GM21390 (cell line): ENCODE data around the gene PACRG.

Source experiments
- ATAC-seq: cut with Tn5 transposase; IDR thresholded peaks from one replicate; pipeline ENCODE4 v1.9.1; 2021; ENCODE audit not compliant: unreplicated experiment

The PACRG gene

DNA sequence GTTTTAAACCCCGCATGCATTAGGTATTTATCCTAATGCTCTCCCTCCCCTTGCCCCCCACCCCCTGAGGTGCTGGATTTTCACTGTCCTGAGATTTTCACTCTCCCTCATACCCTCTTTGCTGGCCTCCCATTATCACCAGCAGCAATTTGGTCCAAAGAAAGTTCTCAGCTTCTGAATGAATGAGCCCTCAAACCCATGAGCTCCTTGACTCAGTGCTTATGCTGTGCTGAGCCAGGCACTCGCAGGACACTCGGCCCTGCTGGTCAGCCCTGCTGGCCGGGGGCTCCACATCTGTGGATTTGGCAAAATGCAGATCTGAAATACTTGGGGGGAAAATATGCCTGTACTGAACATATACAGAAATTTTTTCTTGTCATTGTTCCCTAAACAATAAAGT lies 533.6 kb downstream of the PACRG start:
- no peak for ATAC-seq

DNA sequence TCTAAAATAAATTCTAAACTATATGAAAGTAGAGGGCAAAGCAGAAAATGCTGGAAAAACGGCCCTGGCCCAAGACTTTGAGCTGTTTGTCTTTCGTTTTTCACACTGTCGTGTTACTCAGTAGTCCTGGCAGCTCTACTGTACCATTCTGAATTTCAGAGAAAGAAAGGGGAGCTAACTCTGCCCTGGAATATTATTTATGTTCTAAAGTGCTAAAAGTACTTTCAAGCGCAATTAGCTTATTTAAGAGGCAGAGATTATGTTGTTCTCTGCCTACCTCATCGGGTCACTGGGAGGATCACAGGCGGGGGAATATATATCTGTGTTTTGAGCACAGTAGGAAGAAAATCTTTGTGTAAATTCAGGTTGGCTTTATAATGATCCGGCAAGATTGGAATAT lies 534.3 kb downstream of the PACRG start:
- no peak for ATAC-seq

DNA sequence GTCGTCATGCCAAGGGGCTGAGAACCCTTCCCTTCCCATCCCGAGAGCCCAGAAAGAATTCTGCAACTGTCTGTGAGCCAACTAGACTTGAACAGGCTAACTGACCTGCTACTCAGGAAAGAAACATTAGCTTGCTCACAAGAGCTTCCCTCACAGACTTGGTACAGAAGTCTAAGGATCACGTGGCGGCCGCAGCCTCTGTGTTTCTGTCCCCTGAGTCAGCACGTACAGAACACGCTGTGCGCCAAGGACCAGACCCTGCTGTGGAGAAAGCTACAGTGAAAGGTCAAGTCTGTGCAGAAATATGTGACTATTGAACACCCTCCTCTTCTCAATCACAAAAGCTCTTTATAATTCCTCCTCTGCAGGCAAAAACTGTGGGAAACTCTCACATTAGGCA lies 535.4 kb downstream of the PACRG start:
- no peak for ATAC-seq

DNA sequence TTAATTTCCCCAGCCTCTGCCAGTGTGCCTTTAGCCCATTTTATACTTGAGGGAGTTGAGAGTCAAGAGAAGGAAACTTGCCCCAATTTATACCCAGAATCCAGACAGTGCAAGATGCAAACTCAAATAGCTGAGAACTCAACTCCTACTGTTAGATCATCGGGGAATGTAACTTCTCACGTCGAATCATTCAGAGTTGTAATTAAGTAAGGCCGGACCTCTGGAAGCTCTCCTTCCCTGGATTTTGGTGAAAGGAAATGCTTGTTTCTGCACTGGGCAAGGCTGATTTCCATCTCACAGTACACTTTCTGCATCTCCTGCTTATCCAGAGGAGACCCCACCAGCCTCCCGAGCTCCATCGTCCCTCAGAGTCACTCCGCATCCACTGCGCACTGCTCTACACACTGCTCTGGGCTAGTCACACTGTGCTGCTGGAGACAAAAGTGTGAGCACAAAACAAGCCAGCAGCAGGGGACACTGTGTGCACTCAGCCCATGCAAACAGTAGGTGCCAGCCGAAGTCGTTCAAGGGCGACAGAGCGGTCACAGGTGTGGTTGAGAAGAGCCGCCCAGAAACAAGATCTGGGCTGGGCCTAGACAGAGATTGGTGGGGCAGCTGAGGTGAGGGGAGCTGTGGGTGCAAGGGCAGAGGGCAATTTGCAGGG lies 536.4 kb downstream of the PACRG start:
- ATAC-seq = no peak

DNA sequence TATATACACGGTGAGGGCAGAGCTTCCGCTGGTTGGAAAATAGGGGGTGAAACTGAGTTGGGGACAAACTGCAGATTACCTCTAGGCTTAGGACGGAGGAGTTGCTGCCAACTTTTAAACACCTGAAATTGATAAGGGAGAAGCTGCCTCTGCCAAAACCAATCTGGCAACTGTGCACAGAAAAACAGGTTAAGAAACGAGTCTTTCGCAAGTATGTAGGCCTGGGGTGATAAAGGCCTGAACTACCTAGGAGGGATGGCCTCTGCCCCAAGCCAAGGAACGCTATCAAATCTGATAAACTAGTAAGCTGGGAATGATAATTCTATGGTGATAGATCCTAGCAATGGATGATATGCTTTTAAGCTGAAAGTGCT lies 536.9 kb downstream of the PACRG start:
- ATAC-seq = no peak

DNA sequence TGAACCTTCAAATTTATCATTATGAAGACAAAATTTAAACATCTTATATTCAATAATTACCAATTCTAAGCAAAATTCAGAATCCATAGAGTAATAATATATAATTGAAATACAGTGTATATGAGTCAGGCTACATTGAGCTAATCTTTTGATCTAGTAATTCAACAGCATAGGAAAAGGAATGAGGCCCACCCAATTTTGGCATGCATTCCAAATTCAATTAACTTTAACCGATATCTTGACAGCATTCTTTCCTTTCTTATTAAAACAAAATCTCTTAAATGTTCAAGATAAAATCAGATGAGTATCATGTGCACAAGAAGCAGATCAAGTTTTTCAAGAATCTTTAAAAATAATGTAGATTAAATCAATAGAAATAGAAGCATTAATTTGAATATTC lies 553.9 kb downstream of the PACRG start:
- ATAC-seq = no peak

DNA sequence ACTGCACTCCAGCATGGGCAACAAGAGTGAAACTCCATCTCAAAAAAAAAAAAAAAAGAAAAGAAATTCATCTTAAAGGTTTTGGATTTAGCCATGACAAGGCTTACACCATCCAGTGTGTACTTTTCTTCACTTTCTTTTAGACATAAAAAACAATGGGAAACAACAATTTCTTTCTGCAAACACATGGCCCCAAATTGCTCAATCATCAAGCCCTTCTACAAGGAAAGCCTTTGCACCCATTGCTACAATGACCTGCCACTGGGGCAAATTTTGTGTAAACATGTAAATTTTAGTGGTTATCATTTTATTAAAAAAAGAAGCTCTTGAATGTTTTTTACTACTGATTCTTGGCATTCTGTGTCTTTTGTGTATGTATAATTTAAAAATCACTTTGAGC lies 554.9 kb downstream of the PACRG start:
- ATAC-seq = no peak

DNA sequence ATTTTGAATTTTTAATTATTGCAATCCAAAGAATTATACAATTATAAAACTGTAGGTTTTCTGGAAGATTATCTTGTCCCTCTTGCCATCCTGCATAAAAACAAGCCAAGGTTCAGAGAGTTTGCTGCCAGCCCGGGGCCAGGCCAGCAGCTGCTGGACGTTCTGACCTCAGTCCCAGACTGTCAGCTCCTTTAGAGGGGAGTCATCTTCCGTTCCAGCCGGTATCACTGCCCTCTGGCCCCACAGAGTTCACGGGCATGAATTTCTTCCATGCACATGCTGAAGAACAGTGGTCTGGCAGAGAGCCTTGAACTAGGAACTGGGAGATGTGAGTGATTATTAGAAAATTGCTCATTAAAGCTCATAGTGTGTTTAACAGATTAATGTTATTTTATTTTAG lies 556.4 kb downstream of the PACRG start:
- no peak for ATAC-seq

DNA sequence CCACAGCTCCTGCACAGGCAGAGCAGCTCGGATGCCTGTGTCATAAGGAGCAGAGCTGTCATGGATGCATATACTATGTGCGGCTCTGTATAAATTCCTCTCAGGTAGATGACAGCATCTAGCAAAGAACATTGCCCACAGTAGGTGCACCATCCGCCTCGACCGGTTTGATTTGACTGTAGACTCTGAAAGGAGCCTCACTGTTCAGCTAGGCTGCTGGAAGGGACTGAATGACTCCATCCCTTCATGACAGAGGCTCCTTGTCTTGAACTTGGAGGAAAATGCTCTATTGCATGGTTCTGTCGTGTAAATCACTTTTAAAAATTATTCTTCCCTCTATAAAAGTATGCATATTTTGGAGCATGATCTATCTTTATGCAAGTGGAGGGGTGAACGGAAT lies 557.9 kb downstream of the PACRG start:
- ATAC-seq = no peak

DNA sequence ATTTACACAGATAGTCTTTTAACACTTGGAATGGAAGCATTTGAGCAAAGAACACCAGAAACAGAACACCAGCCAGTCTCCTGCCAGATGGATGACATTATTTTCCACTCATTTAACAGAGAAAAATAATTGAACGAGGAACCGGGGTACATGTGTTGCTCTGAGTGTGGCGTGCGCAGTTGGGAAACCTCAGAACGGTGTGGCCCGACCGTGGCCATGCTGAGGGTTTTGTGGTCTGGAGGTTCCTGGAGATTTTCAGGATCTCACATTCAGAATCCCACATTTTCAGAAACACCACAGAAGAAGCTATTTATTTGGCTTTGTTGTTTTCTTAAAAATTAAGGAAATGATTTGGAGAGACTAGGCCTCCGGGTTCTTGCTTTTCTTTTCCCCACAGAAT lies 559.9 kb downstream of the PACRG start:
- no peak for ATAC-seq

DNA sequence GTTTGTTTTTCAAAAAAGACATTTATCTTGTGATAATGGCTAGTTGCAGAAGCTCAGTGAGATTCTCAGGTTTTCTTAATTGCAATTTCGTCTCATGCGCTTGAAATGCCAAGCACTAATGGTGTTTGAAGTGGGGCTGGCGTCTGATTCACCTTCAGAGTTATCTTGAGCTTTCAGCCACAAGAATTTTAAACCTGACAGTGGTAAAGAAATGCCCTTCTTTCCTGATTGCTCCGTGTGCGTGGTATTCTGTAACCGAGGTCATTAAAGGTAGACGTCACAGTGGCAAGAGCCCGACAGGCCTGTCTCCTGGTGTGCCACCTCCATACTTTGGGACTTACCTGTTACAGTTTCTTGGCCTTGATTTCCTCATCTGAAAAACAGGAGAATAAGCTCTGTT lies 560.3 kb downstream of the PACRG start:
- ATAC-seq = no peak

DNA sequence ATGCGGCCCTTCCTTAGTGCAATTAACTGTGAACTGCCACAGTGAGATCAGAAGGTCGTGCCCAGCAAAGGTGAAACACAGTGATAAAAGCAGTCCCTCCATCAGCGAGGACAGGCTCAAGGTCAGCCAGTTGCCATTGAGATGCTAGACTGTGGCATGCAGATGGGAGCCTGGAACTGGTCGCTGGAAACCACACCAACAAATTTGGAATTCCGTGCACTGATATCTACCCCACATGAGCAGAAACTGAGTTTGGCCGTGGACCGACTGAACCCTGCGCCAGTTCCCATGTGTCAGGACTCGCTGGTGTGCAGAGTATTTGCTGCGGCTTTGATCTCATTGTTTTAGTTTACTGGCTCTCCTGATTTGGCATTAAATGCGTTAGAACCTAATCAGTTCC lies 561.1 kb downstream of the PACRG start:
- no peak for ATAC-seq

DNA sequence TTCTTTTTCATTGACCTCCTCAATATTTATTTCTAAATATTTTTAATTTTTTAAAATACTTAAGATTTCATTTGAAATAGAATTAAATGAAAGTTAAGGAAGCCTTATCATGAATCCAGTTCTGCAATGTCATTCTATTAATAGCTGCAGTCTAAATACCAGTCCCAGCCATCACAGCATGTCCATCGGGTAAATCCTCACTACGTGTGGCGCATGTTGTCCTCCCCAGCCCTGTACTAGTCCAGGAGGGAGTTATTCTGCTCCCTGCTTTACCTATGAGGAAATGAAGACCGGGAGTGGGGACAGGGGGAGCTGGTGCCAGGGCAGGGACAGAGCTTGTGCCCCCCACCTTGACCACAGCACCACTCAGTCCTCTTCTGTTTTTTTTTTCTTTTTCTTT lies 561.7 kb downstream of the PACRG start:
- ATAC-seq = no peak

DNA sequence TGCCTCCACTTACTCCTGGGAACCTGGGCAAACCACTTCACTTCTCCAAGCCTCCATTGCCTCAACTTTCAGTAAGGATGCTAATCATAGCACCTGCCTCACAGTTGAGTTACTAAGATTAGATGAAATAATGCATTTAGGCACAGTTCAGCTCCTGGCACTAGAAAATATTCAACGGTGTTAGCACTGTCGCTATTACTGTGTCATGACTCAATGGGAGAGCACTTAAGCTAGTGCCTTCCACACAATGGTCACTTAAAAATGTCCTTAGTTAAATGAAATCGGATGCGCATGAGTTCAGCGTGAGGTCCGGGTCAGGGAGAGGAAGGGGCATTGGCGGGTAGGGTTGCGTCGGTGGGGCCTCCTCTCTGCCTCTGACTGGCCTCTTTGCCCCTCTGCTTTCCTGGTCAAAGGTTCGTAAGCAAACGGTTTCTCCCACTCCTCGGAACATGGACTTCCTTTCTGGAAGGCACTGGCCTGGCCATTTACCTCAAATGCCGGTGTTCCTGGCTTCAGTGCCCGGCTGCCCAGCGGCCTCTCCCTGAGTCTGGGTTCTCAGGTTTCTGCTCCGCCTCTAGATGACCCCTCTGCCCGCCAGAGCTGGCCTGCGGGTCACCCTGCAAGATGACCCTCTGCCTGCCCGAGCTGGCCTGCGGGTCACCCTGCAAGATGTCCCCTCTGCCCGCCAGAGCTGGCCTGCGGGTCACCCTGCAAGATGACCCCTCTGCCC lies 562.9 kb downstream of the PACRG start:
- no peak for ATAC-seq

DNA sequence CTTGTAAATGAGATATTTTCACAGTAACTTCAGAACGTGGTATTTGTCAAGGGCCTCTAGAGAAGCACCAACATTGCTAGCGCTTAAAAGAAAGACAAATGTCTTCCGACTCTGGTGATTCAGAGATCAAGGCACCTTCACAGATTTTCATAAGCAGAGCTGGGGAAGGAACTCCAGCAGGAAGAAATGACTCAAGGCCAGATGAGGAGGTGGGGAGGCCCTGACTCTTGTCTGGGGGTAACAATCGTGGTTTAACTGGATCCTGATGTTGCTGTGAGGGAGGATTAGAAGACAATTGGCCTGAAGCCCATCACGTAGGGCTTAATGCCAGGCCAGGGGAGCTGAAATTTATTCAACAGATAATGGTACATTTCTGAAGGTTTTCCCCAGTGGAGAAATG lies 563.8 kb downstream of the PACRG start:
- no peak for ATAC-seq

DNA sequence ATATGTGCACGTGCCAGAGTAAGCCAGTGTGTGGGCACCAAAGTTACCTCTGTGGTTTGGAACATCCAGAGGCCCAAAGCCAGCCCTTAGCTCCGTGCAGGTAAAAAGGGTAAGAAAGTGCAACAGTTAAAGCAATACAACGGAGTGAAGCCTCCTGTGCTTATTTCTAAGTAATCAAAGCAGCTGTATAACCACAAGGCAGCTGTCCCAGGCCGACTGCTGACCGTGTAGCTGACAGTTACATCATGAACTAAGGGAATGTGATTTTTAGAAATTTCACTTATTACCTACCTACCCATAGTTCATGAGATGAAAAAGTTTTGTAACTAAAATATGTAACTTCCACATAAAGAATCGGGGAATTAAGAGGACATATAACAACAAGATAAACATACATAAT lies 565.5 kb downstream of the PACRG start:
- no peak for ATAC-seq

DNA sequence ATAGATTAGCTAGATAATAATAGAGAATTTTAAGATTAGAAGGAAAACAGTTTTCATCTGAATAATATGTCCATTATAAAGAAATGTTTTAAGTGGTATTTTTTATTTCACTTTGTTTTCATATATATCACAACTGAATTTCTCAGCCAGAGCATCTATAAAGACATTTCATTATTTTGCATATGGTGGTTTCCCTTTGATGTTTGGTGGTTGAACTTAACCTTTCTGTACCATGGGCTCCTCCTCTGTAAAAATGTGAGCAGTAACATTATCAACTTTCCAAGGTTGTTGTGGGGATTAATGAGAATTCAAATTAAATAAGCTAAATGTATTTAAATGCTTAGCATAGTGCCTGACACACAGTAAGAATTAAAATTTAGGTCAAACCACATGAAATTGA lies 567.0 kb downstream of the PACRG start:
- ATAC-seq = no peak

DNA sequence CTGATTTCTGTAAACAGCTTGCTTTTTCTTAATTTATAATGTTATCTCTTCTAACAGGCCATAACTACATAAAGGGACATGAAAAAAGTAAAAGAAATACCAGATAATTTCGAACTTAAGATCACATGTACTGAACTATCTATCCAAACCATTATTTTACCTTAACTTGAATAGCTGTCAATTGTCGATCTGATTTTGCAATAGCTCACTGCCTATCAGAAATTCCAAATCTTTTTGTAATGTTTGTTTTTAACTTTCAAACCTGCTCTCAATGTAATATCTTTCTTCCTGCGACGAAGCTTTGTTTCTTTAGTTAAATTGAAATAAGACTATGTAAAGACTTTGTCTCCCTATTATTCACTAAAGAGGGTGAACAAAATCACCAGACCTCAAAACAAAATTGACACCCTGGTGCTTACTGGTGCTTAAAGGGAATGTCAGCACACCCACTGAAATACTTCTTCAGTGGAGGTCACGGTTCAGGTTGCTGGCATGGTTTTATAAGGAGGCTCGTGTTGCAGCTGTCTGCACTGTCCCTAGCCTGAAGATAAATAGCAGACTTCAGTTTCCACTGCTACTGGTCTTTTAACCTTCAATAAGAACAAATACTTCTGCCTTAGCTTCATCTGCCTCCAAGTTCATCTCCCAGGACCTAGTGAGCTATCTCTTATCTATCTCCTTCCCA lies 569.2 kb downstream of the PACRG start:
- ATAC-seq = no peak

DNA sequence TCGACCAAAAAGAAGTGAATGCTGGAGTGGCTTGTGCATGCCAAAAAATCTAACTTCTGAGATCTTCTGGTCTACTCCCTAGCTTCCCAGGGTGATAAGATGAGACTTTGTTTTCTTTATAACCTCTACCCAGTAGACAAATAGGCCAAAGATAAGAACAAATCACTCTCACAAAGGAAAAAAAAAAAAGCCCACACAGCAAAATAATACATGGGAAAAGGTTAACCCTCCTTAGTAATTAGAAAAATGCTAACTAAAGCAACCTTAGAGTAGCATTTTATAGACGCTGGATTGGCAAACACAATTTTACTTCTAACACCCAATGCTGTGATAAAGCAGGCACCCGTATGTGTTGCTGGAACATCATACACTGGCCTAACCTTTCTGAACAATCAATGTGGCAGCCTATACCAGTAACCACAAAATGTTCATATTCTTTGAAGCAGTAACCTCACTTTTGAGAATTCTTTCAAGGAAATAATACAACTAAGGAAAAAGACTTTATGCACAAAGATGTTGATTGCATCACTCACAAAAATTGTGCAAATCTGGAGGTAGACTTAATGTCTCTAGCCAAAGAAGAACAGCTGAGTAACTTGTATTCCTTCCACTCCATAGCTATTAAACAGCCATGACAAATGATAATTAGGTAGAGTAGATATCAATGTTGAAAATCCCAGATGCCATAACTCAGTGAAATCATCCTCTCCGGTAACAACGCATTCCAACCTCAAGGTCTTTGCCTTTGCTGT lies 570.5 kb downstream of the PACRG start:
- ATAC-seq = no peak

DNA sequence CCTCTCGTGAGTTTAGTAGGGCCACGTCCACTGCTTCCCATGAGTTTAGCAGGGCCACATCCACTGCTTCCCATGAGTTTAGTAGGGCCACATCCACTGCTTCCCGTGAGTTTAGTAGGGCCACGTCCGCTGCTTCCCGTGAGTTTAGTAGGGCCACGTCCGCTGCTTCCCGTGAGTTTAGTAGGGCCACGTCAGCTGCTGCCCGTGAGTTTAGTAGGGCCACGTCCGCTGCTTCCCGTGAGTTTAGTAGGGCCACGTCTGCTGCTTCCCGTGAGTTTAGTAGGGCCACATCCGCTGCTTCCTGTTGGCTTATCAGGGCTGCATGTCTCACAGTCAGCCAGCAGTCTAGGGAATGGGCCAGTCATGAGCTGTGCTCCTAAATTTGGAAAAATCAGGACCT lies 573.1 kb downstream of the PACRG start:
- no peak for ATAC-seq

DNA sequence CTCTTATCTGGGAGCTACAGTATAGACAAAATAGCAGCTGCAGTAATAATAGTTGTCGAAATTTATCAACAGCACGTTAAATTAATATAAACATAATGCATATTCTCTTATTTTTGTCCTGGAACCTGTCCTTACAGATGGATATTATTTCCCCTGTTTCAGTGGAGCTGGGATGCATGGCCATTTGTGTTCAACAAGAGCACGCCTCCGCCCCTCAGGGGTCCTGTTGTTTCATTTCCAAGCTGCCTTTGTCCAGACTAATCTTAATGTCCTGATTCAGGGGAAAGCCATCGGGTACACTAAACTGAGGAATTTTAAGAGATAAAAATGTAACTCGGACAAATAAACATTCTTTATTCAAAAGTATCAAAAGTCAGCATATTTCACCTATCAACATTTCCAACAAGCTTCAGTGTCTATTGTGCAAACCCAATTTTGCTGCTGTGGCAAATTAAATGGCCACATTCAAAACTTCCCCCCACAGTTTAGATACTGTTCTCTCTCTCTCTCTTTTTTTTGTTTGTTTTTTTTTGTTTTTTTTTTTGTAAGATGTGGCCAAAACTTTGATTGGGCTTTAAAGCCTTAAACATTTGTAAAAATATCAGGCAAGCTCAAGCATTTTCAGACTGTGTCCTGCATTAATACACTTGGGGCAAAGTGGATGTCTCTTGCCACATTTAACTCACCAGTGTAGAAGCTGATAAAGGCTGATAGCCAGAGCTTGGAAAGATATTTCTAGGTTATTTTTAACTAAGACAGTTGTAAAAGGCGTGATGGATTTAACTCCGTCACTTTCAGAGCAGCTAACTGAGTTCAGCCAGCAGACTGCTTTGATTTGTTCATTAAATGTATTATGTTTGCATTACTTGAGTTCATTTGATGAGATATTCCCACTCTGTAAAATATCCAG lies 574.2 kb downstream of the PACRG start:
- ATAC-seq = no peak
